ENCODE measurements around the gene LYPD6B. TPM values are rescaled to one million over a fixed set of nuclear protein-coding genes. Genes with fewer than 3 reads are reported as not detected.
A peak's percentile ranks its signal among the peaks of the same experiment; 100 is the strongest.

The LYPD6B gene
- total RNA-seq, 2 donors from 2014 or later, result 9.3 to 9.9 TPM

DNA sequence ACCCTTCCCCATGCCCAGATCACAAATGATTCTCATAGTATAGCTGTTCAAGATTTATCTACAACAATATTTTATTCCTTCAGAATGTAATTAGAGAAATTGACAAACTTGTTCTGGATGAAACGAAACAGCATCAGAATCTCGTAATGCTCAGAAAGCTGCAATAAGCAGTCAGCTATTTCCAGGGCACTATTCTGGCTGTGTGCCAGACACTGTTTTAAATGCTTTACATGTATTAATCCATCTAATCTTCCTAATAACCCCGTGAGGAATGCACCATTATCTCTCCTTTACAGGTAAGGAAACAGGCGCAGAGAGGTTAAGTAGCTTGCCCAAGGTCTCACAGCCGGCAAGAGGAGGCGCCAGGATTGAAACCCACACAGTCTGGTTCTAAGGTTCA lies 10.1 kb upstream of the LYPD6B start:
- H3K36me3 ChIP-seq (replicated peaks in 1 of 2; ENCODE audit: insufficient read depth in 1 of 2, low read depth in 2 of 2), result no peaks in the 10 kb centered on the region
- WGBS, 2 donors, result 73 to 75% methylated on average over 6 of the region's 6 CpGs
- peaks cover 6% of the 10 kb centered on the region for H3K4me1 ChIP-seq
- intact Hi-C loops (cut with DNase I), result no loop called here
- no peak overlapping the region for H3K4me3 ChIP-seq
- TF ChIP-seq, protein P1, sequence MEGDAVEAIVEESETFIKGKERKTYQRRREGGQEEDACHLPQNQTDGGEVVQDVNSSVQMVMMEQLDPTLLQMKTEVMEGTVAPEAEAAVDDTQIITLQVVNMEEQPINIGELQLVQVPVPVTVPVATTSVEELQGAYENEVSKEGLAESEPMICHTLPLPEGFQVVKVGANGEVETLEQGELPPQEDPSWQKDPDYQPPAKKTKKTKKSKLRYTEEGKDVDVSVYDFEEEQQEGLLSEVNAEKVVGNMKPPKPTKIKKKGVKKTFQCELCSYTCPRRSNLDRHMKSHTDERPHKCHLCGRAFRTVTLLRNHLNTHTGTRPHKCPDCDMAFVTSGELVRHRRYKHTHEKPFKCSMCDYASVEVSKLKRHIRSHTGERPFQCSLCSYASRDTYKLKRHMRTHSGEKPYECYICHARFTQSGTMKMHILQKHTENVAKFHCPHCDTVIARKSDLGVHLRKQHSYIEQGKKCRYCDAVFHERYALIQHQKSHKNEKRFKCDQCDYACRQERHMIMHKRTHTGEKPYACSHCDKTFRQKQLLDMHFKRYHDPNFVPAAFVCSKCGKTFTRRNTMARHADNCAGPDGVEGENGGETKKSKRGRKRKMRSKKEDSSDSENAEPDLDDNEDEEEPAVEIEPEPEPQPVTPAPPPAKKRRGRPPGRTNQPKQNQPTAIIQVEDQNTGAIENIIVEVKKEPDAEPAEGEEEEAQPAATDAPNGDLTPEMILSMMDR (IDR thresholded peaks at IDR 0.05), result no peak
- no peak for TF ChIP-seq POLR2A (IDR thresholded peaks at IDR 0.05)
- H3K27me3 ChIP-seq, result no peaks in the 10 kb centered on the region
- no peak overlapping the region for H3K27ac ChIP-seq
- ATAC-seq (no peak), DNase-seq (no peak)
- H3K9me3 ChIP-seq, result no peaks in the 10 kb centered on the region

DNA sequence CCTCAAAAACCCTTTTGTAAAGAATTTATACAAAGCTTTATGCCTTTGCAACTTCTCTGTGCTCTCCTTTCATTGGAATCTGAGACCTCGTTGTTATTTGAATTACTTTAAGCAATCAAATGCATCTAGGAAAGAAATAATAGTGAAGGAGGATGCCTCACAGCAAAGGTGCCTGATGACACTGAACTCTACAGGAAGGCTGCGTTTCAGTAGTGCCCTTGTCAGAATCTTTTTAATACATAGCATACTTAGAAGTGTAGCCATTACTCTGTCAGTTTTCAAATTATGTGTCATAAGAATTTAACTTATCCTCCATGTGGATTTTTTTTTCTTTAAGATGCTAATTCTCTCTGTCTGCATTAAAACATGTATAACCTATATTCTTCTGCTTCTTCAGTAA lies 9.6 kb upstream of the LYPD6B start:
- Histone ChIP-seq H3K4me3 (no peak overlapping the region), H3K36me3 (replicated peaks in 1 of 2; ENCODE audit: insufficient read depth in 1 of 2, low read depth in 2 of 2) (no peaks in the 10 kb centered on the region), H3K27ac (no peak overlapping the region), H3K9me3 (no peaks in the 10 kb centered on the region), H3K27me3 (no peaks in the 10 kb centered on the region), H3K4me1 (peaks cover 6% of the 10 kb centered on the region)
- ATAC-seq, result no peak
- 63 to 71% methylated on average over 2 of the region's 2 CpGs for WGBS, 2 donors
- TF ChIP-seq, protein P1 (IDR thresholded peaks at IDR 0.05), result no peak
- no peak for TF ChIP-seq POLR2A (IDR thresholded peaks at IDR 0.05)
- no peak for DNase-seq
- intact Hi-C loops (cut with DNase I), result no loop called here

DNA sequence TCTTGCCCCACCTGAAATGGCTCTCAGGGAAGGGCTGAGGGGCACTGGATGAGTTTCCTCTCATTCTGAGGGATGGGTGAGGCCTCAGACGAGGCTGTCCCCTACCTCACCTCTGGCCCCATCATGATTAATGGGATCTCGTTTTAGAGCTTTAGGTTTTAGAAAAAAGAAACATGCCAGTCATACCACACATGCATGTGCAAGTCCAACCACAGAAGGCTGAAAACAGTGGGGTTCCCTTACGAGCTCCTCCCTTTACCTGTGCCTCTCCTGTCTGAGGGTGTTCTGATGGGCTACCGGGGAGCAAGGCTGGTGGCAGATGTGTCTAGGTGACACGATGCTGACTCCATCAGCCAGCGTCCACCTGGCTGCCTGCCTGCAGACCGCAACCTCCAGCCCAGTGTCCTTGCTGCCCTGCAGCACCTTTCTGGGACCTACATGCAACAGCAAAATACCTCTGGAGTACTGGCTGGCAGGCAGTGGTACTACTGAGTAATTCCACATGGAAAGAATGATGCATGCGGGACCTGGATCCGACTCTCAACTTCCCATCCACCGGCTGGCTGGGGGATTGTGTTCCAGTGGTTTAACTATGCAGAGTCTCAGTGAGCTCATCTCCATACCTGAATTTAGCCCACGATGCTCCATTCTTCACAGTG lies 9.1 kb upstream of the LYPD6B start:
- H3K27ac ChIP-seq, result no peak overlapping the region
- H3K27me3 ChIP-seq, result no peaks in the 10 kb centered on the region
- WGBS, 2 donors, result 78 to 85% methylated on average over 11 of the region's 11 CpGs
- intact Hi-C loops (cut with DNase I), result no loop called here
- ATAC-seq (no peak), DNase-seq (no peak)
- no peaks in the 10 kb centered on the region for H3K9me3 ChIP-seq
- no peak overlapping the region for H3K4me3 ChIP-seq
- TF ChIP-seq POLR2A (IDR thresholded peaks at IDR 0.05), result no peak
- TF ChIP-seq, protein P1 (IDR thresholded peaks at IDR 0.05), result no peak
- peaks cover 6% of the 10 kb centered on the region for H3K4me1 ChIP-seq
- H3K36me3 ChIP-seq (replicated peaks in 1 of 2; ENCODE audit: insufficient read depth in 1 of 2, low read depth in 2 of 2), result no peaks in the 10 kb centered on the region

DNA sequence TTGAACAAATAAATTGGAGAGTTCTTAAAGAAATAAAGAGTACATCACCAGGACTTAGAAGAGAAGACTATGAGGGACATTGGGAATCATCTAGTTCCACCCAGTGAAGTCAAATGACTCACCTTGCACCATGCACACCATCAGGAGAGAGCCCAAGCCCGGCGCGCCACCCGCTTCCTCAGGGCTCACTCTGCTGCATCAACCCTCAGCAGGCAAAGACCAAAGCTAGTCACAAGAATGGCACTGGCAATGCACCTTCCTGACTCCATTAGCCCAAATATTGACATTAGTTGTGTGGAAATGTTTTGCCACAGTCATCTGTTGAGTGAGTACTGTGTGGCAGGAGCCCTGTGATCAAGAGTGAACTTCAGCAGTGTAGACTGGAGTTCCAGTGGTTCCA lies 7.1 kb upstream of the LYPD6B start:
- ATAC-seq, result no peak
- H3K4me1 ChIP-seq, result no peaks in the 10 kb centered on the region
- H3K27me3 ChIP-seq, result no peaks in the 10 kb centered on the region
- DNase-seq, result no peak
- WGBS, 2 donors, result 97 to 100% methylated on average over 4 of the region's 4 CpGs
- TF ChIP-seq POLR2A (IDR thresholded peaks at IDR 0.05), result no peak
- TF ChIP-seq, protein P1 (IDR thresholded peaks at IDR 0.05), result no peak
- intact Hi-C loops (cut with DNase I), result no loop called here
- H3K9me3 ChIP-seq, result no peaks in the 10 kb centered on the region
- H3K36me3 ChIP-seq (replicated peaks in 1 of 2; ENCODE audit: insufficient read depth in 1 of 2, low read depth in 2 of 2), result no peaks in the 10 kb centered on the region
- no peak overlapping the region for H3K4me3 ChIP-seq
- no peak overlapping the region for H3K27ac ChIP-seq

DNA sequence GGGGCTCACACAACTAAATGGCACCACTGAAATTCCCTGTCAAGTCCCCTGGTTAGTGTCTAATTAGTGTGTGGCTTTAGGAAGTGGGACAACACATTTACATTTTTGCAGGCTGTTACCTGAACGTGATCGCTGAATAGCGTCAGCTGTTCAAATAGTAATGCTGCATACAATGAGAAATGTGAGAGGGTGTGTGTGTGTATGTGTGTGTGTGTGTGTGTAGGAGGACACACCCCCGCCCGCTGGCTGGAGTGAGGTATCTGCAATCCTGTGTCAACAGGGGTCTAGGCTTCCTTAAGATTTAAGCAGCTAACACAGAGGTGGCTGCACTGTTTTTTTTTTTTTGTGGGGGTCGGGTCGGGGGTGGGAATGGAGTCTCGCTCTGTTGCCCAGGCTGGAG lies 4.8 kb upstream of the LYPD6B start:
- no peak overlapping the region for H3K27ac ChIP-seq
- H3K4me3 ChIP-seq, result no peak overlapping the region
- peaks cover 4% of the 10 kb centered on the region for H3K4me1 ChIP-seq
- intact Hi-C loops (cut with DNase I), result no loop called here
- ATAC-seq (no peak), DNase-seq (peak; percentile 36 to 63 (median 56))
- TF ChIP-seq, protein P1 (IDR thresholded peaks at IDR 0.05), result no peak
- no peak for TF ChIP-seq POLR2A (IDR thresholded peaks at IDR 0.05)
- no peaks in the 10 kb centered on the region for H3K9me3 ChIP-seq
- no peaks in the 10 kb centered on the region for H3K27me3 ChIP-seq
- 45 to 50% methylated on average over 7 of the region's 8 CpGs for WGBS, 2 donors
- H3K36me3 ChIP-seq (replicated peaks in 1 of 2; ENCODE audit: insufficient read depth in 1 of 2, low read depth in 2 of 2), result no peaks in the 10 kb centered on the region

Data from body of pancreas (tissue), 4 donors.